Mesendoderm (in vitro differentiated cells): ENCODE data around the gene UBASH3B.

Experiments used
- DNase-seq: peaks from one replicate; pipeline ENCODE4 v3.0.0; 2013
- H2AK5ac ChIP-seq: 2 replicates; pipeline ENCODE4 v1.6.1; 2013; ENCODE audit warnings: low read length, inconsistent platforms
- H2BK120ac ChIP-seq: 2 replicates; pipeline ENCODE4 v1.6.1; 2013; ENCODE audit warnings: low read depth, mild to moderate bottlenecking, low read length, moderate library complexity, mixed read lengths
- H2BK15ac ChIP-seq: replicated peaks from 2 replicates; pipeline ENCODE4 v1.6.1; 2013; ENCODE audit warnings: low read depth, mild to moderate bottlenecking, moderate library complexity
- H2BK5ac ChIP-seq: 2 replicates; pipeline ENCODE4 v1.6.1; 2013; ENCODE audit warnings: low read length, inconsistent platforms
- H3K18ac ChIP-seq: 2 replicates; pipeline ENCODE4 v1.6.1; 2013; ENCODE audit warnings: mild to moderate bottlenecking, low read length, mixed read lengths
- H3K23ac ChIP-seq: one replicate; pipeline ENCODE4 v1.6.1; 2013; ENCODE audit warnings: low read length
- H3K27ac ChIP-seq: 2 replicates; pipeline ENCODE4 v1.5.1; 2013; ENCODE audit warnings: low read depth, mild to moderate bottlenecking, inconsistent platforms, low read length, moderate library complexity
- H3K27me3 ChIP-seq: 2 replicates; pipeline ENCODE4 v1.6.1; 2013; ENCODE audit warnings: low read length, control low read depth, mild to moderate bottlenecking, inconsistent platforms; ENCODE audit not compliant: insufficient read depth, poor library complexity
- H3K36me3 ChIP-seq: 2 replicates; pipeline ENCODE4 v1.6.1; 2013; ENCODE audit warnings: low read length, inconsistent platforms; ENCODE audit not compliant: control insufficient read depth, insufficient read depth
- H3K4ac ChIP-seq: one replicate; pipeline ENCODE4 v1.6.1; 2013; ENCODE audit warnings: low read depth, mild to moderate bottlenecking, low read length, moderate library complexity
- H3K4me1 ChIP-seq: 2 replicates; pipeline ENCODE4 v1.6.1; 2013; ENCODE audit warnings: low read depth, low read length, inconsistent platforms; ENCODE audit not compliant: control insufficient read depth
- H3K4me2 ChIP-seq: 2 replicates; pipeline ENCODE4 v1.6.1; 2013; ENCODE audit warnings: low read length
- H3K4me3 ChIP-seq: 2 replicates; pipeline ENCODE4 v1.5.1; 2013; ENCODE audit warnings: mild to moderate bottlenecking, low read length
- H3K56ac ChIP-seq: one replicate; pipeline ENCODE4 v1.6.1; 2013; ENCODE audit warnings: low read length
- H3K79me1 ChIP-seq: 2 replicates; pipeline ENCODE4 v1.6.1; 2013; ENCODE audit warnings: low read length, inconsistent platforms
- H3K79me2 ChIP-seq: 2 replicates; pipeline ENCODE4 v1.6.1; 2013; ENCODE audit warnings: mild to moderate bottlenecking, low read length; ENCODE audit not compliant: control insufficient read depth, insufficient read depth
- H3K9ac ChIP-seq: 2 replicates; pipeline ENCODE4 v1.6.1; 2013; ENCODE audit warnings: low read length, inconsistent platforms
- H4K5ac ChIP-seq: one replicate; pipeline ENCODE4 v1.6.1; 2013; ENCODE audit warnings: low read length
- H4K8ac ChIP-seq: one replicate; pipeline ENCODE4 v1.6.1; 2013; ENCODE audit warnings: low read depth, mild to moderate bottlenecking, control low read depth, low read length, moderate library complexity
- WGBS: extraction: QIAGEN DNeasy Blood & Tissue Kit; methylation state at CpG from one replicate; pipeline ENCODE4 v1.1.7; 2013; ENCODE audit warnings: low lambda C conversion rate, missing lambda C conversion rate; ENCODE audit not compliant: insufficient coverage; ENCODE audit errors: extremely low coverage; 5-methylcytosine and 5-hydroxymethylcytosine counted together

UBASH3B gene

DNA sequence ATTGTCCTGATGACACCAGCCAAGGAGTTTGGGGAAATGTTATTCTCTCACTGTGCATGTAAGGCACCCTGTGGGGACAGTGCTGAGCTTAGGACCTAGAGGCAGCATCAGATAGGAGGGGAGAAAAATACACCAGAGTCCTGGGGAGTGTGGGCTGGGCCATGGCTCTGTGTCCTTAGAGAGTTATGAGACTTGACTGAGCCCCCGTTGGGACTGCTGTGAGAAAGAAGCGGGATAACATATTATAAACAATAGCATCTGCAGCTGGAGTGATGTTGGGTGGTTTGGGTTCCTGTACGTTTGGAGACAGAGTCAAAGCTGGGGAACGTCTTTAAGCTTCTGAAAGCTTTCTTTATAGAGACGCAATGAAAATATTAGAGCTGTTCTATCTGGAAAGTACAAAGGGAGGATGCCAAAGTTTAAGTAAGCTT, 91.8 kb downstream of the UBASH3B start:
- no peaks in the 10 kb centered on the region for H3K27me3 ChIP-seq
- no peak for DNase-seq
- H3K27ac ChIP-seq = no peak overlapping the region
- H2BK15ac ChIP-seq = no peak overlapping the region
- no peak overlapping the region for H3K18ac ChIP-seq
- H2BK5ac ChIP-seq = no peak overlapping the region
- no peaks in the 10 kb centered on the region for H3K4me1 ChIP-seq
- H3K23ac ChIP-seq = no peak overlapping the region
- H3K79me1 ChIP-seq = peaks cover 2% of the 10 kb centered on the region
- H3K56ac ChIP-seq = no peak overlapping the region
- no peaks in the 10 kb centered on the region for H3K36me3 ChIP-seq
- no peak overlapping the region for H2BK120ac ChIP-seq
- H3K4ac ChIP-seq = no peak overlapping the region
- H3K9ac ChIP-seq = no peak overlapping the region
- no peak overlapping the region for H2AK5ac ChIP-seq
- no peak overlapping the region for H4K8ac ChIP-seq
- H3K4me3 ChIP-seq = no peak overlapping the region
- no CpG with 5 or more reads among the region's 5 CpGs for WGBS
- H3K79me2 ChIP-seq = no peaks in the 10 kb centered on the region
- no peak overlapping the region for H4K5ac ChIP-seq
- no peak overlapping the region for H3K4me2 ChIP-seq

DNA sequence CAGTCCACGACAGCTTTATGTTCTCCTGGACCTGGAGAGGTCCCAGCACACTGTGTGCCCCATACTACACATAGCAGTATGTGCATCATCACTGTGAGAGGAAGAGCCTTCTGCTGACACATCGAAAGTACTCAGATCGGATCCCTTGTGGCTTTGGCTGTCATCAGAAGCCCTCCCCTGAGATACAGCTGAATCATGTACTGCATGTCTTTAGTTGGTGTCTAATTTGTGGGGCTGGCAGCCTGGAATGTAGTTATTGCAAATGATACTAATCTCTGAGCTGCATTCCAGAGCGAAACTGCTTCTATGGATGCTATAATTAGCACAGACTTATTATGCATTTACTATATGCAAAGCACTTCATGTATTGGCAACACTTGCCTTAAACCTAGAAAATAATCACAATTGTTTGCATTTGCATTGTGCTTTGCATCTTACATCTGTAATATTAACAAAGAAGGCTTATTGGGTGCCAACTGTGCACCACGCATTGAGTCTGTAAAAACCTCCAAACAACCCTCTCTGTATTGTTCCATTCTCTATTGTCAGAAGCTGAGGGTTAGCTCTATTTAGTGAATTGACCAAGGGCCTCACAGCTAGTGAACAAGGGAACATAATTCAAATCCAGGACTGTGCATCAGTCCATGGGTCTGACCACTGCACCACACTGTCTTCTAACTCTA, 93.6 kb downstream of the UBASH3B start:
- Histone ChIP-seq H3K9ac (no peak overlapping the region), H3K4me2 (no peak overlapping the region), H3K23ac (no peak overlapping the region), H3K27ac (no peak overlapping the region), H3K4ac (no peak overlapping the region), H3K79me2 (no peaks in the 10 kb centered on the region), H3K4me3 (no peak overlapping the region), H3K79me1 (peaks cover 2% of the 10 kb centered on the region), H4K8ac (no peak overlapping the region), H4K5ac (no peak overlapping the region), H3K4me1 (no peaks in the 10 kb centered on the region), H2BK15ac (no peak overlapping the region), H3K27me3 (no peaks in the 10 kb centered on the region), H3K56ac (no peak overlapping the region), H3K18ac (no peak overlapping the region), H2BK5ac (no peak overlapping the region), H2BK120ac (no peak overlapping the region), H3K36me3 (no peaks in the 10 kb centered on the region), H2AK5ac (no peak overlapping the region)
- no CpG with 5 or more reads among the region's 5 CpGs for WGBS
- DNase-seq = no peak

DNA sequence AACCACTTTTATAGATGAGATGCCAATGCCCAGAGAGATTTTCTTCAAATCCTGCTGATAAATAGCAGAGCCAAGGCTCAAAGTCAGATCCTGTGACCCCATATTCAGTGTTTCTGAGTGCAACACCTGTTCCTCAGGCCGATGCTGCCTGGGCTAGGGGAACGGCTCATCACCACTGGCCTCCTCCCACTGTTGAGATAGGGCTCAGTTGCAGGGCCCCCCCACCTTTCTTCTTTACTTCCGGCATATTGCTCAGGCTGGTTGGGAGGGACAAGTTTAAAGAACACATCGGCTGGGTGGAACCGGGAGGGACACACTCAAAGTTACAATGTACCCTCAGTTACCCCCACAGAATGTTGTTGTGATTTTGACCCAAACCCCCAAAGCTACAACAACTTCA, 94.5 kb downstream of the UBASH3B start:
- Histone ChIP-seq H3K27ac (no peak overlapping the region), H2BK5ac (no peak overlapping the region), H3K18ac (no peak overlapping the region), H2BK120ac (no peak overlapping the region), H3K4me3 (no peak overlapping the region), H3K4me2 (no peak overlapping the region), H3K9ac (no peak overlapping the region), H3K23ac (no peak overlapping the region), H3K4ac (no peak overlapping the region), H3K56ac (no peak overlapping the region), H3K36me3 (no peaks in the 10 kb centered on the region), H4K8ac (no peak overlapping the region), H3K4me1 (peaks cover 2% of the 10 kb centered on the region), H3K79me2 (no peaks in the 10 kb centered on the region), H2BK15ac (no peak overlapping the region), H4K5ac (no peak overlapping the region), H3K27me3 (no peaks in the 10 kb centered on the region), H2AK5ac (no peak overlapping the region), H3K79me1 (no peaks in the 10 kb centered on the region)
- no CpG with 5 or more reads among the region's 5 CpGs for WGBS
- no peak for DNase-seq

DNA sequence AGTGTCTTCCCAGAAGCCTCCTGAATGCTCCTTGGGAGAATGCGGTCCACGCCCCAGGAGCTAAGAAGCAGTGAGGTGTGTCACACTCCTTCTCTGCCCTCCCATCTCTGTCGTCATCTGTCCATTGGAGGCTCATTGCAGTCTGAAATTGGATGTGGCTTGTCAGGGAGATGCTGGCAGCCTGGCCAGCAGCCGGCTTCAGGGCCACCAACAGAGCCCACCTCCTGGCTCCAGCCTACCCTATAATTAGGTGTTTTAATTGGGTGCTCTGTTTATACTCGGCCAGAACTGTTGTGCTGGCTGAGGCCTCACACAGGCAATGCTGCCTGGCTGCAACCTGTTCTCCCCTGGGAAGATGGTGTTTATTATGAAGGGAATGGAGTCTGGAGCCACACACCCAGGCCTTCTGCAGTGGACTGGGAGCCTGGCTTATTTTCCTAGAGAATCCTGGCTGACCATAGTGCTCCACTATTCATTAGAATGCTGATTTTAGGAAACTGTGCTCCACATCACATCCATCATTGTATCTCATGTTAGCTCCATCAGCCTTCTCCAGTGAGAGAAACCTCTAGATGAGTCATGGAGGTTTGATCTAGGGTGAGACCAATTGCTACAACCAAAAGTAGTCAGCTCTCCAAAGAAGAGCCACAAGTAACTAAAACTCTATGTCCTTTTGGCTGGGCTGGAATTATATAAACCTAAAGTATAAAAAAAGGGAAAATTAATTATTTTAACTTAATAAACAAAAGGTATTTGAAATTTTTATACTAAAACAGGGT, 96.0 kb downstream of the UBASH3B start:
- Histone ChIP-seq H2BK5ac (no peak overlapping the region), H3K27ac (no peak overlapping the region), H3K56ac (no peak overlapping the region), H3K4me3 (no peak overlapping the region), H2AK5ac (no peak overlapping the region), H3K18ac (no peak overlapping the region), H2BK15ac (no peak overlapping the region), H2BK120ac (no peak overlapping the region), H3K79me1 (no peaks in the 10 kb centered on the region), H3K9ac (no peak overlapping the region), H3K36me3 (no peaks in the 10 kb centered on the region), H3K79me2 (no peaks in the 10 kb centered on the region), H3K23ac (no peak overlapping the region), H3K4me2 (no peak overlapping the region), H3K4me1 (peaks cover 7% of the 10 kb centered on the region), H3K4ac (no peak overlapping the region), H4K8ac (no peak overlapping the region), H4K5ac (no peak overlapping the region), H3K27me3 (no peaks in the 10 kb centered on the region)
- WGBS = no CpG with 5 or more reads among the region's 5 CpGs
- DNase-seq = no peak

DNA sequence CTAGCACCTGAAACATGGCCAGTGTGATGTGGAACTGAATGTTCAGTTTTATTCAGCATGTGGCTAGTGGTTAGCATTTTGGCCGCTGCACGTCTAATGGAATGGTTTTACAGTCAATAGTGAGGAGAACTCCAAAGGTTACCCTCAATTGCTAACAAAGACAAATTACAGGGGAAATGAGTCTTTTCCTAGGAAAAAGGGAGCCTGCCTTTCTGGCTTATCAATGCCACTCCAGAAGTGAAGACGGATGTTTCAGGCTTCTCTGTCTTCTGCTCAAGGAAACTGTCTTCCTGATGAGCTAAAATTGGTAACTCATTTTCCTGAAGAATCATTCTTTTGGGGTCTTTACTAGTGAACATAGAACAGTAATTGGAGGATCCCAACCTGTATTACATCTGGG, 98.5 kb downstream of the UBASH3B start:
- Histone ChIP-seq H2BK15ac (no peak overlapping the region), H3K4ac (no peak overlapping the region), H2AK5ac (no peak overlapping the region), H3K27ac (no peak overlapping the region), H2BK5ac (no peak overlapping the region), H3K79me2 (no peaks in the 10 kb centered on the region), H3K23ac (no peak overlapping the region), H3K4me2 (no peak overlapping the region), H3K4me1 (peaks cover 7% of the 10 kb centered on the region), H2BK120ac (no peak overlapping the region), H3K79me1 (no peaks in the 10 kb centered on the region), H3K36me3 (no peaks in the 10 kb centered on the region), H3K18ac (no peak overlapping the region), H3K27me3 (no peaks in the 10 kb centered on the region), H4K8ac (no peak overlapping the region), H4K5ac (no peak overlapping the region), H3K56ac (no peak overlapping the region), H3K4me3 (no peak overlapping the region), H3K9ac (no peak overlapping the region)
- no CpG with 5 or more reads among the region's 3 CpGs for WGBS
- no peak for DNase-seq
